GM15510 (cell line): ENCODE results near the gene TEAD4.

Source experiments
- POLR2A ChIP-seq: IDR thresholded peaks from 3 replicates; pipeline ENCODE4 v1.6.1; 2011; ENCODE audit warnings: borderline replicate concordance; ENCODE audit not compliant: insufficient read length; ENCODE audit errors: extremely low read depth

The TEAD4 gene

GRCh38 chr12:2980630-2981029 is 21.4 kb downstream of the TEAD4 start:
- no peak for TF ChIP-seq POLR2A

GRCh38 chr12:2982361-2982760 is 23.2 kb downstream of the TEAD4 start:
- no peak for TF ChIP-seq POLR2A

- TF ChIP-seq POLR2A, result no peak
These were observed 25.1 kb downstream of the TEAD4 start for GRCh38 chr12:2984249-2984648.

- TF ChIP-seq POLR2A, result no peak
These were observed 25.5 kb downstream of the TEAD4 start for GRCh38 chr12:2984698-2985097.

- TF ChIP-seq POLR2A, result no peak
These were observed 27.7 kb downstream of the TEAD4 start for GRCh38 chr12:2986876-2987275.

GRCh38 chr12:2988494-2988893 is 29.3 kb downstream of the TEAD4 start:
- TF ChIP-seq POLR2A, result no peak

- TF ChIP-seq POLR2A, result no peak
These were observed 33.5 kb downstream of the TEAD4 start for GRCh38 chr12:2992724-2993123.

- TF ChIP-seq POLR2A, result no peak
These were observed 38.9 kb downstream of the TEAD4 start for GRCh38 chr12:2997989-2998670.

GRCh38 chr12:2998789-2999264 is 39.6 kb downstream of the TEAD4 start:
- no peak for TF ChIP-seq POLR2A

GRCh38 chr12:2999265-2999841 is 40.2 kb downstream of the TEAD4 start:
- TF ChIP-seq POLR2A, result no peak

- TF ChIP-seq POLR2A, result no peak
These were observed 41.5 kb downstream of the TEAD4 start for GRCh38 chr12:3000548-3001275.

GRCh38 chr12:3002646-3003045 is 43.4 kb downstream of the TEAD4 start:
- no peak for TF ChIP-seq POLR2A

GRCh38 chr12:3003357-3003992 is 44.3 kb downstream of the TEAD4 start:
- no peak for TF ChIP-seq POLR2A

GRCh38 chr12:3004655-3005565 is 45.7 kb downstream of the TEAD4 start:
- TF ChIP-seq POLR2A, result no peak
